Right renal pelvis (tissue), 4 donors: ENCODE measurements around the gene C2CD2. TPM values are rescaled to one million over a fixed set of nuclear protein-coding genes. Genes with fewer than 3 reads are reported as not detected.
A peak's percentile ranks its signal among the peaks of the same experiment; 100 is the strongest.
"Not testable (repeated sequence)": the region's sequence is repeated elsewhere in the genome, so short reads cannot be mapped to it uniquely, and the experiment has no call there.

Experiments used
- DNase-seq, 4 donors: peaks; one replicate each; pipeline ENCODE4 v3.0.0-alpha.2; 2013; ENCODE audit warnings: low read depth in 4 of 4, low spot score in 3 of 4, missing footprints in 1 of 4
- polyA plus RNA-seq, 4 donors: library from polyadenylated mRNA; unstranded; fragments of 120-200 nt; gene quantifications; one replicate each; pipeline ENCODE4 v1.2.1, GENCODE V29; 2013; ENCODE audit not compliant: insufficient read length in 4 of 4

C2CD2 gene
- polyA plus RNA-seq, 4 donors, result 13.3 to 16.5 (median 14.0) TPM

- DNase-seq, result not testable (repeated sequence)
Measured at GRCh38 chr21:41959697-41960096, 5.9 kb upstream of the C2CD2 start.

GRCh38 chr21:41958886-41959563, 5.2 kb upstream of the C2CD2 start:
- no peak for DNase-seq

GRCh38 chr21:41957991-41958766, 4.4 kb upstream of the C2CD2 start:
- DNase-seq, result peak in 3 of 4 donors; percentile 55 to 61 (median 60)

GRCh38 chr21:41956926-41957729, 3.3 kb upstream of the C2CD2 start:
- no peak for DNase-seq

GRCh38 chr21:41955516-41955915, 1.7 kb upstream of the C2CD2 start:
- no peak for DNase-seq

GRCh38 chr21:41954654-41955499, 1.1 kb upstream of the C2CD2 start:
- DNase-seq, result no peak

- DNase-seq, result no peak
Measured at GRCh38 chr21:41953249-41953830, 478 bp downstream of the C2CD2 start.

GRCh38 chr21:41952568-41953248, 1.1 kb downstream of the C2CD2 start:
- no peak for DNase-seq

- DNase-seq, result no peak
Measured at GRCh38 chr21:41951876-41952567, 1.8 kb downstream of the C2CD2 start.

GRCh38 chr21:41950941-41951351, 2.9 kb downstream of the C2CD2 start:
- no peak for DNase-seq

GRCh38 chr21:41949631-41950030, 4.2 kb downstream of the C2CD2 start:
- DNase-seq, result not testable (repeated sequence)

GRCh38 chr21:41948901-41949300, 4.9 kb downstream of the C2CD2 start:
- no peak for DNase-seq

- DNase-seq, result no peak
Measured at GRCh38 chr21:41948078-41948895, 5.5 kb downstream of the C2CD2 start.

GRCh38 chr21:41945982-41946381, 7.8 kb downstream of the C2CD2 start:
- no peak for DNase-seq

GRCh38 chr21:41943851-41944250, 10.0 kb downstream of the C2CD2 start:
- no peak for DNase-seq

- no peak for DNase-seq
Measured at GRCh38 chr21:41942457-41942856, 11.4 kb downstream of the C2CD2 start.

- DNase-seq, result no peak
Measured at GRCh38 chr21:41941941-41942340, 11.9 kb downstream of the C2CD2 start.

- DNase-seq, result no peak
Measured at GRCh38 chr21:41940431-41940830, 13.4 kb downstream of the C2CD2 start.
